HT-29 (cell line): ENCODE measurements around the gene HK2. TPM values are rescaled to one million over a fixed set of nuclear protein-coding genes. Genes with fewer than 3 reads are reported as not detected.
"Not testable (repeated sequence)": the region's sequence is repeated elsewhere in the genome, so short reads cannot be mapped to it uniquely, and the experiment has no call there.

Experiments
- DNase-seq: peaks from one replicate; pipeline ENCODE4 v3.0.0-alpha.2; 2015; ENCODE audit warnings: low spot score
- total RNA-seq: library from RNA; depleted of rRNA; stranded (reverse); fragments of >200 nt; shearing (Covaris generic); gene quantifications from 2 replicates; pipeline ENCODE4 v1.2.3, GENCODE V29; 2014; rRNA removed

Gene HK2
- 12.7 and 23.7 TPM in 2 replicates for total RNA-seq

DNA sequence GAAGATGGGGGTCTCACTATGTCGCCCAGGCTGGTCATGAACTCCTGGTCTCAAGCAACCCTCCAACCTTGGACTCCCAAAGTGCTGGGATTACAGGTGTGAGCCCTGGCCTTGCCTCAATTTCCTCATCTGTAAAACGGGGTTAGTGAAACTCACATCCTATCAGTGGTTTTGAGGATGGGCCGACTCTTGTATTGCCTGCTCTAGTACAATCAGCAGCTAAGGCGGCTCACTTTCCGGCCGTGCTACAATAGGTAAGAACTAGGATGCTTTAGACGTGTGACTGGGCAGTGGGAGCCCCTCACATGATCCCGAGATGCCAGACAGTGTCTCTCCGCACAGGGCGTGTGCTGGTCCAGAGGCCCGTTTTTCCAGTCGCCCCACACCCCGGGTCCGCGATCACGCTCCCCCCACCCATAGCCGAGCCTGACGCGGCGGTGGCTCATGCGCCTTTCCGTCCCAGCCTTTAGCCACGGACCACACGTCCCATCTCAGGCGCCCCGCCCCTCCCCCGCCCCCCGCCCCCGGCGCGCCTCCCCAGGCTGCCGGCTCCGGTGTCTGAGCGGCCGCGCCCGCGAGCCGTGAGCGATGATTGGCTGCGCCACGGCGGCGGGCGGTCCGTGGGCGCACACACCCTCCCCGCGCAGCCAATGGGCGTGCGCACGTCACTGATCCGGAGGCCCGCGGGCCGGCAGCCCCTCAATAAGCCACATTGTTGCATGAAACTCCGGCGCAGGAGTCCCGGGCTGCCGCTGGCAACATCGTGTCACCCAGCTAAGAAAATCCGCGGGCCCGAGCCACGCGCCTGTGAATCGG lies at the start of gene HK2:
HK2 (plus strand) TSS at position 710 of the 816 bp plus-strand sequence. CDS start 454 bp downstream, outside the sequence.
- peak; percentile 85 for DNase-seq

DNA sequence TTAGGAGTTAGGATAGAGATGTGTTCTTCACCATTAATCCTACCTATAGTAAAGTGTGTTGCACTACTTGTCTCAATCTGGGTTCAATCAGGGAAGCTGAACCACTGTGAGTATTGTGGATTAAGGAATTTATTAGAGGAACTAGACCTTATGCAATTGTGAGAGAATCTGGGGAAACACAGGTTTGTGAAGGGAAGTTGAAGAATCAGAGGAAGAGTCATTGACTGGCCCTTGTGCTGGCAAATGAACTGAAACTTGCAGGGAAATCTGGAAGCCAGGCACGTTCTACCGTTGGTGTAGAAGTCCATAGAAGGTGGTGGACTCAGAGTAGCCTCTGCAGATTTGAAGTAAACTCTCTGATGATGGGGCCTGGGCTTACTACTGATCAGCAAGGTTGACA lies 44.7 kb upstream of the HK2 start:
- DNase-seq, result no peak

DNA sequence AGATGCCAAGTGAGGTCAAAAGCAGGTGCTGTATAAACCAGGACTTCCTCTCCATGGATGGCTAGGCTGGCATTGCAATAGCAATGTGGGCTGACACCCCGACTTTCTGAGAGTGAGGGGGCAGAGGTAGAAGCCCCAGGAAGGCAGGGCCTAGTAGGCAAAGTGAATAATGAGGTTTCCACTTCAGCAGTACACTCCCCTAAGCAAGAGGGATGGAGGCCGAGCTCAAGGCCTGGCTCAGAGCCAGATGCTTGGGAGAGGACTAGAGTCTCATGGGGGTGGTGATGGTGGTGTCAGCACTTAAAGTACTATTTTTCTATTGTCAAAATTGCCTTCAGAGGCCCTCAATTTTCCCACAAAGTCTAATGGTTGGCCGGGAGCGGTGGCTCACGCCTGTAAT lies 41.6 kb upstream of the HK2 start:
- DNase-seq, result no peak

DNA sequence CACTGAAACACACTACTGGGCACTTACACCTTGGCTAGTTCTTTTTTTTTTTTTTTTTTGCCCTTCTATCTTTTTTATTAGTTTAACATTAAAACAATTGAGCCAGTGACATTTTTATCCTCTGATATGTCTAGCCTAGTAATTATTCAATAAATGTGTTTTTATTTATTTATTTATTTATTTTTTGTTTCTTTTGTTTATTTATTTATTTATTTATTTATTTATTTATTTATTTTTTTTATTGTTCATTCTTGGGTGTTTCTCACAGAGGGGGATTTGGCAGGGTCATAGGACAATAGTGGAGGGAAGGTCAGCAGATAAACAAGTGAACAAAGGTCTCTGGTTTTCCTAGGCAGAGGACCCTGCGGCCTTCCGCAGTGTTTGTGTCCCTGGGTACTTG lies 39.0 kb upstream of the HK2 start:
- not testable (repeated sequence) for DNase-seq

DNA sequence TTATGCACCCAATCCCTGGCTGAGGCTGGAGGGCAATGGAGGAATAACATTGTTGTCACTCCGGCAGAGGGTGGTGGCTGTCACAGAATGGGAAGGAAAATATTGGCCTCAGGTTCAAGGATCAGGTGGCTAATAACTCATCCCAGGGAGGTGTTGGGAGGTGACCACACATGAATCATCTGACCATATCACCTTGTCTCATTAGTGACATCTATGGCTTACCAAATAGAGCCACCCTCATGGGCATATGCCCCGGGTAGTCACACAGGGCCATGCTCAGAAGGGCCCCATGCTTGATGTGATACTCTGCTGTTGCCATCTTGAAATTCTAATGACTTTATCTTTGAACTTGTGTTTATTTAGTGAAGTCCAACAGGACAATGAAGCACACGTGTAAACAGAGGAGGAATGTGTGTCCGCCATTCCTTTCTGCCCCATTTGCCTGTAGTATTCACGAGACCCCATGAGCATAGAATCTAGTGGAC lies 27.5 kb upstream of the HK2 start:
- DNase-seq, result no peak

DNA sequence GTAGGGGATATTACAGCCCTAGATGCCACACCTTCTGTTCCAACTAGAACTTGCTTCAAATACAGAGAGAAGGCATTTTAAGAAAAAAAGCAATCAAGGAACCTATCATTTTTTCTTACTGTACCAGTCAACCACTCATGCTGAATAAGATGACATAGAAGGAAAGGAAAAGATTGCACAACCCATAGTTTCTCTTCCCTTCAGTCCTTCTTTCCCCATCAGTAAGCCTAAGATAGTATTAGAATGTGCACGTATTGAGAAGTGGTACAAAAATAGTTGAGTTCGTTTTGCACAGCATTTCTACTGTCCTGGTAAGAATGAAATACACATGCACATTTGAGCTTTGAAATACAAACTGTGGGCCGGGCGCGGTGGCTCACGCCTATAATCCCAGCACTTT lies 27.0 kb upstream of the HK2 start:
- no peak for DNase-seq

DNA sequence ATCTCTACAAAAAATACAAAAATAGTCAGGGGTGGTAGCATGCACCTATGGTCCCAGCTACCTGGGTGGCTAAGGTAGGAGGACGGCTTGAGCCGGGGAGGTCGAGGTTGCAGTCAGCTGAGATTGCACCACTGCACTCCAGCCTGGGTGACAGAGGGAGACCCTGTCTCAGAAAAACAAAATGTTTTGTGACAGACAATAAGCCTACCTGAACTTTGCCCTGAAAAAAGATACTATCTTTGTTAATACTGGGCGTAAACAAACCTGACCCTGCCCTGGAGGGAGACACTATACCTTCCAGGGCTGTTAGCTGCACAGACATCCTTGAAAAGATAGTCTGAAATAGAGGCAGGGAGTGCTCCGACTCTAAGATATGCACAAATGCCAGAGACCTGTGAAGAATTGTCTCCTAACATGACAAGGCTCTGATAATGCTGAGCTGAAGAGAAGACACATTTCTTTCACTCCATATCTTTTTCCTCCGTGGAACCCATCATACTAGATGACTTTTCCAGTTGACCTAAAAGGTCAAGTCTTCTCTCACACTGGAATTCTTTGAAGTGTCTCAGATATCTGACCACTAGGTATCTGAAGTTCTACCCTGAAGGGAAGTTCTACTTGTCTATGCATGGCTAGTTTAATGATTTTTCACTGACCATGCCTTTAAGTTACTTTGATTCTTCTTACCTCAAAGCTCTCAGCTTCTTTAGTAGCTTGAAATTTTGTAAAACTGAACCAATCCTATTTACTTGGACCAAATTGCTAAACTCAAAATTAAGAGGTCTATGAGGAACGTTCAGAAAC lies 20.9 kb upstream of the HK2 start:
- DNase-seq, result no peak

DNA sequence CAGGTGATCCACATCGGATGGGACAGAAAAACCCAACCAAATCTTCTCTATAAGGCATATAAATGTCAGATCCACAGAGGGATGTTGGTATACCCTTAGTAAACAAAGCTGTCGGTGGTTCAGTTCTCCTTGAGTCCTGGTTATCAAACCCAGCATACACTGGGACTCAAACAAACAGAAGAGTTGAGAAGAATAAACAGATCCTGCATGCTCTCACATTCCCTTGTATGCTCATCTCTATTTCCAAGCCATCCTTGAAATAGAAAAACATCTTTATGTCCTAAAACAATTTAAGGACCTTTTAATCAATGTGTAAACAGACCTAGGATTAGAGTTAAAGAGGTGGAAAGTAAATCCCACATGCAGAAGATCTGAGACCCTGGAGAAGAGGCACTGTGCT lies 19.8 kb upstream of the HK2 start:
- DNase-seq, result no peak

DNA sequence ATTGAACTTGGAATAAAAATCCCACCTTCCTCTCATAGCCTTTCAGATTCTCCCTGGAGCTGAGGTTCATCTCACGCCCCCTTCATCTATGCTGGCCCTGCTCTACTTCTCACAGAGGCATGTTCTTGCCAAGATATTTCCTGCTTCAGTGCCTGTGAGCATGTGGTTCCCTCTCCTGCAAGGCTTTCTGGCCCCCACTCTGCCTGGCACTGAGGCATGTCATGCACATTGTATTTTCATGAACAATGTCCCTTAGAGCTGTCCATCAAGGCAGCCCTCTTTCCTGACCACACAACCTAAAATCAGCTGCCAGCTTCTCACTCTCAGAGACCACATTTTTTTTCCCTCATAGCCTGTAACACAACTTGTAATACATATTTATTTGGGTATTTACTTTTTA lies 18.0 kb upstream of the HK2 start:
- DNase-seq, result no peak

DNA sequence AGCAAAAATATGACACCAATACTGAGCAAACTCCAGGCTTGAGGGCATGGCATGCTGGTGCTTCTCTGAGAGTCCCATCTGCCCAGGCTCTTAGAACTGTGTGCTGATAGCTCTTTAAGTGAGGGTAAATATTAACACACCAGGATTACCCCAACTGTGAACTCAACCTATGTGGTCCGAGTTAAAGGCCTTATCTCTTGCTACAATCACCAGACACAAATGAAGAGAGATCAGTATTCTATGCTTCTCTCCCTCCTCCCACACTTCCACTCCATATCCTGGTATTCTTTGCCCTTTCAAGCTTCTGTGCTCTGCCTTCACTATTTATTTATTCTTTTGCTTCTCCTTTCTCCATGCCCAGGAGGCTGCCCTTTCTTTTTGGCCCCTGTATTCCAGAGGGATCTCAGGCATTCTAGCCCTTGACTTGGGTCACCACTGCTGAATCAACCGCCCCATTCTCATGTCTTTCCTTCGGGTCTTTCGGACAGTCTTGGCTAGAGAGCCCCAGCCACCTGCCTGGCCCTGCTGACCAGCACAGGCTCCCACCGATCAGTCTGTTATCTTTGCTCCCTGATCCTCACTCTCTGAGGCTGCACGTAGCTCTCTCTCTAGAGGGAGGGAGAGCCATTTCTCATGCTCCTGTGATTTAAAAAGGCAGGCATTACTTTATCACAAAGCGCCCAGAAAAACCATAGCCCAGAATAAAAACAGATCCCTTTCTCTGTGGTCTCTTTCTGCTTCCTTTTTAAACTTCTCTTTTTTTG lies 17.2 kb upstream of the HK2 start:
- no peak for DNase-seq

DNA sequence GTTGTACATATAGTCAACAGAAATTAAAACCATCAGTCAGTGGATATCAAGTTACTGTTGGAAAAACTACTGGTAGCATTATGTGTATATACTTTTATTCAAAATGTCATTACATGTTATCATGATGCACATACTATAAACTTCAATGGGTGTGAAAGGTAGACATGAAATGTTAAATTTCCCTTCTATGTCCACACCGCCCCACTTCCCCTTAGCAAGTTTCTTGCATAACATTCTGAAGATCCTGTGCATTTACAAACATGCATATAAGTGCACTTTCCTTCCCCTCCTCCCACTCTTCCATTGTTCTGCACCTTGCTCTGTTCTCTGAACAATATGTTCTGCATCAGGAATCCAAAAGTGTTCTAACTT lies 16.6 kb upstream of the HK2 start:
- DNase-seq, result no peak

DNA sequence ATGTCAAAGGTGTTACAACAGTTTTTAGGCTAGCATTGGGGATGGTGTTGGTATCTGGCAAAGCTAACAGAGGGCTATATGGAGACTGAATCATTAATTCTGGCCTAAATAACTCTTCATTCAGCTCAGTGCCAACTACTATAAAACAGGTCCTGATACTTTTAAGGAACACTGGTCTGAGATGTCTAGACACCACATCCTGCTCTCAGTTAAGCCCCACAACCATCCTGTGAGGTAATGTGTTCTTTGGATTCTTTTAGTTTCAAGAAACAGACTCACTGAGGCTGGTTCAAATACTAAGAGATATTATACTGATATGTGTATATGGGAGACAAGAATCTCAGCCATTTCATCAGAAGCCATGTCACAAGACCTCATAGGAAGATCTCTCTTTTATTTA lies 14.2 kb upstream of the HK2 start:
- no peak for DNase-seq

DNA sequence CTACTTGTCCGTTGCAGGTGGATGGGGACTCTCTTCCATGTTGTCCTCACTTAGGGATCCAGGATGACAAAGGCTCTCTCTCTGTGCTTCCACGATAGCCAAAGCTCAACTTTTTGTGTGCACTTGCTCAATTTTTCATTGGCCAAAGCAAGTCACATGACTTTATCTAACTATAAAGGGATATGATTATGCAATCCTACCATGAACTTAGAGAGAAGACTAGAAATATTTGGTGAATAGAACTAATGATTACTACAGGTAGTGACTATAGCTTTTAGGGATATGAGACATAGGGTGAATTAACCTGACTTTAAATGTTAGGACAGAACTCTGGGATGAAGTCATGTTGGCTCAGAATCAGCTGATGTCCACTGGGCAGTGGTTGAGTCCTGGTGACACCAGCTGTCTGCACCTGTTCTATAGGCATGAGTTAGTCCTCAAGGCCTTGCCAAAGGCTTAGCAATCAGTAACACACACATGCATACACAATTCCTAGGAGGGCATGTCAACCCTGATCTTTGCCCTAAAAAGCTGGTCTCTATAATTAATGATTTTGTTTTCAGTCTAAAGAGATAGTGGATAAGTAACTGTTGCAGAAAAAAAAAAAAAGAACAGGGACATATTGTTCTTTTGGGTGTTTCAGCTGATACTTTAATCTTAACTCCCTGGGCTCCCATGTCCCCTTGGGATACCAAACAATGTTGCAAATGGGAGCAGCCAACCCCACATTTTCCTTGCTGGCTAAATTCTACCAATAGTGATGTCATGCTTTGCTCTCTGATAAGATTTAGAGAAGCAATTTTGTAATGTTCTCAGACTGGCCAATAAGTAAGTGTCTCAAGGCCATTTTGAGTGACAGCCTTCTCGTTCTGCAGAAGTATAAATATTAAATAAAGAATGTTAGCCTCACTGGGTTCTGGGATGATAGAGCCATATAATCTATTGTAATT lies 12.5 kb upstream of the HK2 start:
- DNase-seq, result no peak

DNA sequence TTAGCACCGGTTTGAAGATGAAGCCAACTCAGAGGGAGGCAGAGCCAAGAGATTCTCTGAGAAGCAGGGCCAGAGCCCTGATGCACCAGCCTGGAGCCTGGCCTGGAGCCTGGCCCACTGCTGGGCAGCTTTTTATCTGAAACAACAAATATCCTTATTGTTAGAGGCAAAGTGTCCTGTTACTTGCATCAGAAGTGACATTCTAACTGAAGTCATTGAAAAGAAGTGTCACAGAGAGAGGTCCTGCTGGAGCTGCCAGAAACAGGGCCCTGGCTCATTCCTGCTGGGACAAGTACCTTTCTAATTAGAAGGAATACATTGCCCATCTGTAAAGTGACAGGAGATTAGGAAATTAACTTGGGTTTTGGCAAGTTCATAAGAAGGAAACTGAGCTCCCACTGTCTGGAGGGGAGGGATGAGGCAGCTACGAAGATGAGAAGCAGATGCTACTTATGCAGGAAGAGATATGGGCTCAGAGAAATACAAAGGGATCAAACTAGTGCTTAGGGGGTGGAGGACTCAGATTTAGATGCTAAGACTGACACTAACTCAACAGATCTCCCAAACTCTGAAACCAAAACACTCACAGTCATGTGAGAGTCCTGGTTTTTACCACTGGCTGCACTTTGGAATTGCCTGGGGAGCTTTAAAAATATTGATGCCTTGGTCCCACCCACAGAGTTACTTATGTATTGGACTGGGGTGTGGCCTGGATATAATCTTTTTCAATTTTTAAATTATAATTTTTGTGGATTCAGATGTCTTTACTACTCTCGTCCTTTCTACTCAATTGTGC lies 11.0 kb upstream of the HK2 start:
- DNase-seq, result no peak

DNA sequence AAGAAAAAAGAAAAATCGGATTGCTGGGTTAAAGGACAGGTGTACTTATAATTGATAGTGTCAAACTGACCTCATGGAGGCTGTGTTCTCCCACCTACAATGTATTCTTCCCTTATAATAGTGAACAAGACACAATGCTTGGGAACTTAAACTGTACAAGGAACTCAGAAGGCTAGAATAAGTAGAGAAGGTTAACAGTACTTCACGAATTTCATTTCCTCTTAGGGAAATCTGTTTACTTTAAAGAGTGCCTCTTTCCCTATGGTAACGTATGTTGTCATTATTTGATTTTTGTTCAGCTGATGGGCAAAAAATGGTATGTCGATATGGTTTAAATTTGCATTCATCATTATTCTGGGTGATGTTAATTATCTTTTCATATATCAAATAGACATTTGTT lies 9.2 kb upstream of the HK2 start:
- DNase-seq, result no peak

DNA sequence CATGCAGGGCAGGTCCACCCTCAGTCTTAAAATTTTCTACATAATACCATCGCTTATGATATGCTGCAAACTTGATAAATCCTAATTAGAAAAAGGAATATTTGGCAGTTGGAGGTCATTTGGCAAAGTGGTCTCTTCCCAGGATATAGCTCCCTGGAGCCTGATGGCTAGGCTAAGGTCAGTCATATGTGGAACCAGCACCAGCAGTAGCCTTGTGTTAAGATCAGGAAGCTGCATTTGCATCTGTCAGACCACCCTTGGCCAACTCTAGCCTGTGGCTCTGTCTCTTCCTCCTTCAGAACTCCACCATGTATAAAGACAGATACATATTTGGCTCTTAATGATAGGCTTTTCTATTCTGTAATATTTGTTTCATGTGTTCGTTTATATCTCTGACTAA lies 5.4 kb upstream of the HK2 start:
- DNase-seq, result no peak

DNA sequence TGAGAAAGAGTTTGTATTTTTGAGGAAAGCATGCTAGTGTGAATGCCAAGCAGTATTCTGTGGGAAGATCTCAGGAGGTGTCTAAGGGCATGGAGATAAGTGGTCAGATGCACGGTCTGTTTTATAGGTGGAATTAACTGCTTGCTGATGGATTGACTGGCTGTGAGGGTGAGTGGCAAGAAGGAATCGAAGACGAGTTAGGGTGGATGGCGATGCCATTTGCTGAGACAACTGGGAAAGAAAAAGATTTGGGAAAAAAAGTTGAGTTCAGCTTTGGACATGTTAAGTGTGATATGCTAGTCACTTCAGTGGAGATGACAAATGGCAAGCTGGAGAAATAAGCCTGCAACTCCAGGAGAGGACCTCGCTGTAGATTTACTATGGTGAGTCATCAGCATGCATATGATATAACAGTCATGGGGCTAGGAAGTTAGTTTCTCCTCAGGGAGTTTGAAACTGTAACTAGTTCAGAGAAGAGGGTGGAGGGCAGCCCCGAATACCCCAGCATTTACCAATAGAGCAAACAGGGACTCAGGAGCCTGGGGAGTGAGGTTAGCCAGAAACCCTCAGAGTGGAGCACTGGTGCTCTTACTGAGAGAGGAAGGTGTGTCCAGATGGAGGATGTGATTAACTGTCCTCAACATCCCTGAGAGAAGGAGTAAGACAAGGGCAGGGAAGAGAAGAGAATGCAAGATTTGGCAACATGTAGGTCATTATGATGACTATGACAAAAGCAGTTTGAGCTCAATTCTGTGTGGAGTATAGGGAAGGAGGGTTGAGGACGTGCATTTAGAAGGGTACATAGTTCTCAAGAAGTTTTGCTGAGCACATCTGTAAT lies 2.0 kb upstream of the HK2 start:
- no peak for DNase-seq

DNA sequence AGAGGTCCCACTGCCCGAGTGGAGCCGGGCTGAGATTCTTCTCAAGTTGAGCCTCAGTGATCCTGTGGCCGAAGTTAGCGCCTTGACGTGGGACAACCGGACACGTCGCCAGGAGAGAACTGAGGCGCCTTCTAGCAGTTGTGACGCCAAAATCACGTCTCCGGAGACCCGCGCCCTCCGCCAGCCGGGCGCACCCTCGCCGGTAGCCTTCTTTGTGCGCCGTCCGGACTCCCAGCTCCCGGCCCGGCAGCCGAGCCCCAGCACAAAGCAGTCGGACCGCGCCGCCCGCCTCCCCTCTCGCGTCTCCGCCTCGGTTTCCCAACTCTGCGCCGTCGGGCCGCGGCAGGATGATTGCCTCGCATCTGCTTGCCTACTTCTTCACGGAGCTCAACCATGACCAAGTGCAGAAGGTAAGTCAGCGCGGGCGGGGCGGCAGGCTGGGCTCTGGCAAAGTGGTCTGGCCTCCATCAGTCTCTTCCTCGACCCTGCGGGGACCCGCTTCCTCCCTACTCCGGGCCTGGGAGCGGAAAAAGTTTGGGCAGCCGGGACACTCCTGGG lies 386 bp downstream of the HK2 start:
- DNase-seq, result peak; percentile 38
